ENCODE measurements around the gene OXNAD1.

OXNAD1 gene

DNA sequence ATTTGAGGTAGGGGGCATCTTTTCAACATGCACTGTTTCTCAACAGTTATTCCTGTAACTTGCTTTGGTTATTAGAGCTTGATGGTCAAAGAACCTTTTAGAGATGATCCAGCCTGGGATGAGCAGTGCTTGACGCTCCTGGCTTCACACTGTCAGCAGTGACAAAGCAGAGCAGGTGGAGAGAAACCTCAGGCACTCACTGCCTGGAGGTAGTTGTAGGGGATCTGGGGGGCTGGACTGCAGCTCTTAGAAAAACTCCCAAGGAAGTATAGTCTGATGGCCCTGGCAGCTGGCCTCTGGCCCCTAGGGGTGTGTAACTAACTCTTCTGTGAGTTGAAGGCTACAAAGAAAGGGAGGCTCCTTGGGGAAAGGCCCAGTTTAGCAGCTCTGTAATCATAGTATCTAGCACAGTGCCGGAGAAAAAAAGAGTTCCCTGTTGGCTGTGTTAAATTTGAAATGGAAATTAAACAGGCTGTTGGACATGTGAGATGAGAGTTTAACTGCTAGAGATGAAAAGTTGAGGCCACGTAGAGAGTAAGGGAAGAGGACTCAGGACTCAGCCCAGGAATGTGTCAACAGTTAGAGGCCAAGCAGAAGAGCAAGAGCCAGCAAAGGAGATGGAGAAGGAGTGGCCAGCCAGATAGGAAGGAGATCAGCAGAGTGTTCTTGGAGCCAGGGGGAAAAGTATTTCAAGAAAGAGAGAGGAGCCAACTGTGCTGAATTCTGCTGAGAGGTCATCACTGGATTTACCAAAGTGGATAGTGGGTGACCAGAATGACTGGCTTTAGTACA, 14.2 kb downstream of the OXNAD1 start:
- no peak for DNase-seq (ENCODE audit: low read depth in 2 of 2)

DNA sequence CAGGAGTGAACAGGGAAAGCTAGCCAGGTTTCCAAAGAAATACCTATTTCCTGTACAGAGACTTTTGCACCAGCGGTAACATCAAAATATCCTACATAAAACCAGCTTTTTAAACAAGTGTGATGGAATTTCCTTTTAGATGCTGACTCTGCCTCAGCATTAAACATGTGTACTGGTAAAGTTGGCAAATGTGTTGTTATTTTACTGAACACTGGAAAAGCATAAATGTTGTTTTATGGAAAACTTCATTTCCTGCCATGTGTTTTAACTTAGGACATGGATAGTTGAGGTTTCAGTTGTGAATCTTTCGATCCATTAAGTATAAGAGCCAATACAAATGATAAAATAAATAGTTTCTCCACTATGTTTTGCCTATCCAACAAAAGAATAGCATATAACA, 15.7 kb downstream of the OXNAD1 start:
- no peak for DNase-seq (ENCODE audit: low read depth in 2 of 2)

DNA sequence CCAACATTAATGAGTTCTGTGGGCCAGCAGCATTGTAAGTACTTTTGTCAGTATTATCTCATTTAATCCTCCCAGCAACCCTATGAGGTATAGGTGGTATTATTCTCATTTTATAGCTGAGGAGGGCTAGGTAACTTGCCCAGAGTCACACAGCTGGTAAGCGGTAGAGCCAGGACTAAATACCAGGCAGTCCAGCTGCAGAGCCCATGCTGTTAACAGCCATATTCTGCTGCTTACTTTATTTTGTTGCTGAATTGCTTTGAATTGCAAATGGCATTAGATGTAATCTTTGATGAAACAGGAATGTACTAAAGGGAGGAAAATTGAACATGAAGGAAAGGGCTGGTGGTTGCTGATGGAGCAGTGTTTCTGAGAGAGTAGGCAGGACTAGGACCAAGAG, 19.6 kb downstream of the OXNAD1 start:
- DNase-seq (ENCODE audit: low read depth in 2 of 2), result no peak

DNA sequence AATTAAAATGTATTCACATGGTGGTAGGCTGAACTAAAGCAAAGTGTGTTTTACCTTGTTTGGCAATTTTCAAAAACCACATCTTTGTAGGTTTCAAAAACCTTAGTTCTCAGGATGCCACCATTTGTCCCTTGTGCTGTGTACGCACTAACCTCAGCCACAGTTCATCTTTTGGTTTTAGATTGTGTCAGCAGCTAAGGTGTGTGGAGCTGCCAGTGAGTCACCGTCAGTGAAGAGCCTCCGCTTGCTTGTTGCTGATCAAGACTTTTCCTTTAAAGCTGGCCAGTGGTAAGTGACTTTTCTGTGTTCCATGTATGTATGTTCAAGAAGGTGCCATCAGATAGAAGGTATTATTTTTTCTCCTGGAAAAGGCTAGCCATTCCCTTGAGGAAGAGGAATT, 21.1 kb downstream of the OXNAD1 start:
- peak in 1 of 2 donors; percentile 51 for DNase-seq (ENCODE audit: low read depth in 2 of 2)

DNA sequence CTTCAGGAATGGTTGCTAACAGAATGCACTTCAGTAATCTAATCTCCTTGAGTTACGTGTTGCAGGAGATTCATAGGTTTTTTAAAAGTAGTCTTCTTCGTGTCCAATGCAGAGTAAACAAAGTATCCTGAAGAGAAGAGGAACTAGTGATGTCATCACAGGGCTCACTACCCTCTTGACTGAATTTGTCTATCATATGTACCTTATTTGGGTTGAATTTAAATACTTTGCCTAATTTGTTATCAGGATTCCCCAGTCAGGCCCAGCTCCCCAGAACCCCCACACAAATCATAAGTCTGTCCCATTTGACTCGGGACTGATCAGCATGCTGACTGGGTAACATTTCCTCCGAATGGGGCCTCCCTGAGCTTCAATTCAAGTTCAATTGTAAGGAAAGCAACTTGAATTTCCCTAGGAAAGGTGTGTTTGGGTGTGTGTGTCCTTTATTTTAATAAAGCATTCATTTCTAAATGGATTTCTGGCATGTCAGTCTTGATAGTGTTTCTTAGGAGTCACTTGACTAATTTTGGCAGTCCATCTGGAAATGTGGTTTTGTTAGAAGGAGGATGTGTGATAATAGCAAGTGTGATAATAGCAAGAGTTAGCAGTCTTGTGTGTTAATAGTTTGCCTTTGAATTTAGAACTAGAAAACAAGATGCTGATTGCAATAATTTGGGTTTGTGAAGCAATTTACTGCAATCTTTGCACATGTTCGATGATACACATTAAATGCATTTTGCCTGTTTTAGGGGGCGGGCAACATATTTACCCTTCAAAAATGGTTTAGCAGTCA, 21.9 kb downstream of the OXNAD1 start:
- no peak for DNase-seq (ENCODE audit: low read depth in 2 of 2)

DNA sequence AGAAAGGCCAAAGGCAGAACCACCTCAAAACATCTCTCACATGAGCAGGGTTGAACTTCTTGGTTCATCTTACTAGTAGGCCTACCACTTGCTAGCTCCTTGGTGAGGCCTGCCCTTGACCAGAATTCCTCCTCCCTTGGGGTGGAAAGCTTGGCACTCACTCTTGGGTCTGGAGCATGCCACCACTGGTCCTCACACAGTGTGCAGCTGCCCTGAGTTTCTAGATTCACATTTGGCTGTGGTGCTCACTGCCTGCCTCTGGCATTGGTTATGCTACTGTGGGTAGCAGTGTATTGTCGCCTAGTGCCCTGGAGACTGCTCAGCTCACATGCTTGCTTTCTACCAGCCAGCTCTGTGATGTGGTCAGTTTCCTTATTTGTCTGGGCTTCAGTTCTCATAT, 23.7 kb downstream of the OXNAD1 start:
- no peak for DNase-seq (ENCODE audit: low read depth in 2 of 2)

DNA sequence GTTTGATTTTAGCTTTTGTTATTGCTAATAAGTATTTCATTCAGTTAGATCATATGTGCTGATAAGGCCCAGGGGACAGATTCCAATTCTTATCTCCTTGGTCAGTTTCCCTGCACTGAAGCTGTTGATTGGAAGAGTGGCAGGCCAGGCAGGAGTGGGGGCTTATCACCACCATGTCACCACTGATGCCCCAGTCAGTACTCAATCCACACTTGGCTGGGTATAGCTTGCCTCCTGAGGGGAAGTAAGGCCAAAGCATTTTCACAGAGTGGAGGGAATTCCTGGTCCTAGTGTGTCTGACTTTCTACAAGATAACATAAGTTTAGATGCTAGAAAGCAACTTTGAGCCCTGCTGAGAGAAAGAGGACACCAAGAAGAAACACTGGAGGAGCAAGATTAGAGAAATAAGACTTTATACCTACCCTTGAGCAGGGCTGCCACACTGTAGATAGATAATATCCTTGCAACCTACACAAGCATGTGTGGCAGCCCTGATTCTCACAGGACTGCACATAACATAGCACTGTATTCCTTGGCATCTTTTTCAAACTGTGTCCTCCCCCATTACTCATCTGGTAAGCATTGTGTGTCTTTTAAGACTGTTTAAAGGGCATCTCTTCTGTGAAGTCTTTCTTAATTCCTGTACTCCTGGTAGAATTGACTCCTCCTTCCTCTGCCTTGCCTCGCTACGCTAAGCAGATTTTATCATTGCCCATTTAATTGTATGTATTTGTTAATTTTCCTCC, 24.3 kb downstream of the OXNAD1 start:
- no peak for DNase-seq (ENCODE audit: low read depth in 2 of 2)

DNA sequence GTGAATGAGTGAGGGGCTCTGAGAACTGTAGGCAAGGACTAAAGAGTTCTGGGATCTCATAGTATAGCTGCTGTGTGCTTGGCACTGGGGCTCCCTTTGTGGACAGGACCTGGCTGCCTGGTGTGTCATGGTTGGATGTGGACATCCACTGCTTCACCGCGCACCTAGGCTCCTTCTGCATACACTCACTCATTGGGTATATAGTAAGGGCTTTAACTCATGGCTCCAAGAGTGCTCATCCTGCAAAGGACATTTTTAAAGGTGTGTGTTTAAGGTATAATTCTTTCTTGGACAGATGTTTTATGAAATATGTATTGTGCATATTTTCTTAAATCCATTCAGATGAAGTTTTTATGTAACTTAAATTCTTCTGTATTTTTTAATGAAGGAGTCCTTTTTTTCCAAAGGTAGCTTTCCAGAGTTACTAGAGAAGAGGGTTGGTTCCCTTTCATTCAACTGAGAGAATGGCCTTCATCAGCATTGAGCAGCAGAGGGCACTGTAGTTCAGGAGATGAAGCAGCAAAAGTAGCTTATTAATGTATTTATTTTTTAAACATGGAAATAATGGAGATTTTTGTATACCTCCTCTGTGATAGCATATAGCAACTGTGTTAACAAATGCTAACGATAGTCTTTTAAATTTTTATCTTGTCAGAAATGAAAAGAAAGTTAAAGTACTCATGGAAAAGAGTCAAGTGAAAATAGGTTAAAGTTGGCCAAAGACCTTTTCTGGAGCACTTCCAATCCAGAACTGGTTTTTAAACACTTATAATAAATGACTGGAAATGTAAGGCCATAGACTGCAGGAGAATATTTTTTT, 25.2 kb downstream of the OXNAD1 start:
- no peak for DNase-seq (ENCODE audit: low read depth in 2 of 2)

DNA sequence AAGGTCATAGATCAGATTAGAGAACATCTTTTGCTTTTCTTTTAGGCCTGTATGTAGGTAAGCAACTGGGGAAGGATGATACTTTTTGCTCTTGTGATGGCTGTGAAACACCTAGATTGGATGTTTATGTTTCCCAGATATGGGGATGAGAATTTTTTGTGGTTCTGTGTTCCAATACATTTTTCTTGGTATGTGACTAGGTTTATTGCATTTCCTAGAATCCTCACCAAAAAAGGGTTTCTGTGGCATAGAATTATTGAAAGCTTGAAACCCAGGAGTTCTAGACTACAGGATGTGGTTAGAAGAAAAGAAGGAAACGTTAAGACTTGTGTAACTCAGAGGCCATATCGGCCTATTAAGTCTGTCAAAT, 25.8 kb downstream of the OXNAD1 start:
- no peak for DNase-seq (ENCODE audit: low read depth in 2 of 2)

DNA sequence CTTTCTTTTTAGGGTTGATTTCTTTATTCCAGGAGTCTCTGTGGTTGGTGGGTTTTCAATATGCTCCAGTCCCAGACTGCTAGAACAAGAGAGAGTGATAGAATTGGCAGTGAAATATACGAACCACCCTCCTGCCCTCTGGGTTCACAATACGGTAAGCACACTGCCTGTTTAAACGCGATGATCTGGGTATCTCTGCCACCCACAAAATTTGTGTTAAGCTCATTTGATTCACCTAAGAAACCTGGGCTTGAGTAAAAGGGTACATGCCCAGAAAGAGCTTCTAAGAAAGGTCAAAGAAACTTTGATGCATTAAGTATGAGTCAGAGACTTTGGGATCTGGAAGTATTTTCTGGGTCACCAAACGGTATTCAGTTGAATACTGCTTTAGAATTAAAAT, 29.8 kb downstream of the OXNAD1 start:
- no peak for DNase-seq (ENCODE audit: low read depth in 2 of 2)

DNA sequence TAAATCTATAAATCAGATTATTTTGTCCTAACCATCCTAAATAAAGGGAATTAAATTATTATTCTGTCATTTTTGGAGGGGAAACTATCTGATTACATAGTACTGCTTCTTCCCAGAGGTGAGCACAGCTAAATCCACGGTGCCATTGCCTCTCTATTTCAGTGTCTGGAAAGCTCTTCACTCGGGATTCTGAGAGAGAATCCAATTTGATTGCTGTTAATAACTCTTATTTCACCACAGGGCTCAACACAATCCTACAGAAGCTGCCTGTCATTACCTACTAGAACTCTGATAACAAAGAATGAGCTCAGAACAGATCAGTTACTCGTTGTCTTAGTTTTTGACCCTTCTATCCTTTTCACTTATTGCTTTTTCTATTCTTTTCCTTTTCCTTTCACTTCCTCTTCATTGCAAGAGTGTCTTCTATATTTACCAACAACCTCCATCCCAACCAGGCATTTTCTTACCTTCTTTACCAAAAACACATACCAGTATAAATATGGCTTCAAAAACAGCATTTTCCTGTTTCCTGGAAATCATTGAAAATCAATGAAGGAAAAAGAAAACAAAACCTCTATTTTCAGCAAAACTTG, 30.4 kb downstream of the OXNAD1 start:
- DNase-seq (ENCODE audit: low read depth in 2 of 2), result no peak

DNA sequence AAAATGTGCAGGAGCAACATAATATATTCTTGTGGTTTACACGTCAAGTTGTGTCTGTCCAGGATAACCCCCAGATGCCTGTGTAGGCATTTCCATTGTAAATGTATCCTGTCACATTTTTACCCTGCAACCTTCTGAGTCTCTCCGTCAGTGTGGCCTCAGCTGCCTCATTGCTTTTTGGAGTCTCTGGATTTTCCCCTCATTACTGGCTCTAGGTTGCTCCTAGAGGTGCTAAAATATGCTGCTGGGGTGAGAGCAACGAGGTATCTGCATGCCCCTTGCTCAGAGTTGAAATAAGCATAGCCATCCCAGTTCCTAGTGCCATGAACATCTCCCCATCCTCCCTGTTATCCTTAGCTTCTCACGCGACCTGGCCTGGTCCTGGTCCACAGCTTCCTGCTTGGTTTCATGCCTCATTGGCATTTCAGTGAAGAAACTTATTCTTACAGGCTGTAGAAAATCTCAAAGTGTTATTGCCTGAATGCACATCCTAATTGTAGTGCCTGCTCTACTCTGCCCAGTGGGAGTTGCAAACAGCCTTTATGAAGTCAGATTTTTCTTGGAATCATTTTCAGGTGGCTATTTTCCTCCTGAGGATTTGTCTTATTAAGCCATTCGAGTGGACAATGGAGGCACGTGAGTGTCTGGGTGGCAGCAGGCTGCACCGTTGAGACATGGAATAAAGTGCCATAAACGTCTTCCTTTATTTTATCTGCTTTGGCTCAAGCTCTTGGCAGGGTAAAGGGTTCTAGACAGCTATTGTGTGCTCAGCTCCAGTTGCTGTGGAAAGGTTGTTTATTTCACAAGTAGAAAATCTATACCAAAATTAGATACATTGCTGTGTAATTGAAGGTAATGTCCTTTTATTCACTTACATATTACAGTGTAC, 33.2 kb downstream of the OXNAD1 start:
- DNase-seq (ENCODE audit: low read depth in 2 of 2), result no peak

DNA sequence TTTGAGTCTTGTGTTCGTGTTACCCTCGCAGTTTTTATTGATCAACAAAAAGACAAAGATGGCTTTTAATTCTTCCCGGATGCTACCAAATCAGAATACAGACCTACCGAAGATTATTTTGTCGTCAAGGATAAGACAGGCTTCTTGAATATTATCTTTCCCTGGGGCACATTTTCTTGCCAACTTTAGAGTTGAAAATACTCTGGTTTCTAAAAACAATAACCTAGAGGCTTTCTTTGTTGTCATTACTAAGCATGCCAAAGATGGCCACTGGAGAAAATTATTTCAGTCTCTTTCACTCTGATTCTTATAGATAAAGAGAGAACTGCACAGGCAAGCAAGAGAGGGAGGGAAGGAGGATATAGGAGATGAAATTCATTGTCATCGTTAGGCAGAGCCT, 33.9 kb downstream of the OXNAD1 start:
- no peak for DNase-seq (ENCODE audit: low read depth in 2 of 2)

DNA sequence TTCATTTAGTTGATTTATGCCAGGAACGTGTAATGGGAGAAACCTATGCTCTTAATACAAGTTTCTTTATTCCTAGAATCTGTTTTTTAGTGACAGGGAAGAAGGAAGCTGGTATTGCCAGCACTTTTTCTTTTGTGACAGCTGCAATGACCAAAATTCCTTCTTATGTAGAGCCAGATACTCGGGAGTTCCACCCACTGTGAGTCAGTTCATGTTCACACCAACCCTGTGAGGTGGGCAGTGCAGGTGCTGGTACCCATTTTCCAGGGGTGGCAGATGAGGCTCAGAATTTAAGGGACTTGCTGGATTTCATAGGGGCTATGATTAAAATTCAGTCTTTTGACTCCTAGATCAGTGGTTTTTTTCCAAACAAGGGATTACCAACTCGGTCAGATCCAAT, 34.7 kb downstream of the OXNAD1 start:
- no peak for DNase-seq (ENCODE audit: low read depth in 2 of 2)

DNA sequence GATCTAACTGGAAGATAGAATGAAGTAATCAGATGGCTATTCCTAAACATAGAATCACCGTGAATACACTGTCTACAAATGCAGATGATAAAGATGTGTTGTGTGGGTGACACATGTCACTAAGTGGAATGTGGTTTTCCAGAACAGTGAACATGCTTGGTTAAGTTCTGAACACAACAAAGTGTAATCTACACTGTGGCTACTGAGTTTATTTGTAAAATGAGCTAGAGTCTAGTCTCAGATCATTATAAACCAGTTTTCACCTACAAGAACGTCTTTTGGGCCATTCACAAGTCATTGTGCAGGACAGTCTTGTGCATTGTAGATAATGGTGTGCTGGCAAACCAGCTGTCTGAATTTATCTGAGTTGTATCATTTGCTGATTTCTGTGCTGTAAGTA, 35.3 kb downstream of the OXNAD1 start:
- no peak for DNase-seq (ENCODE audit: low read depth in 2 of 2)

DNA sequence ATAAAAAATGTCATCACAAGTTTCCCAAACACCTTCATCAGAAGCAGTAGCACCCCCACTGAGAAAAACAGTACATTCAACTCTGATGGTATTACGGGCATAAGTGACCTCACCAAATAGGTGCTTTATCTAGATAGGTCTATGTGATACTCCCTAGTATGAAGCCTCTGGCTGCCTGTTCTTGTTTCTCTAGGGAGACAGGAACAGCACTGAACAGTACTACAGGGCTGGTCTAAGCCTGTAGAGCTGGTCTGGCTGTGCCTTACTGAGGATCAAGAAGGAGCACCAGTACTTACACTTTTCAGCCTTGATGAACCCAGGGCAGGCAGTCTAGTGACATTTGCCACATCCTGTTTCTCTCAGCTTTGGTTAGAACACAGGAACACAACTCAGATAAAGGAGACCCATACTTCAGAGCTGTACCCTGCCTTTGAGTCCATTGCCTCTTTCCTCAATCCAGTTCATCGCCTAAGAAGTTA, 35.9 kb downstream of the OXNAD1 start:
- no peak for DNase-seq (ENCODE audit: low read depth in 2 of 2)

DNA sequence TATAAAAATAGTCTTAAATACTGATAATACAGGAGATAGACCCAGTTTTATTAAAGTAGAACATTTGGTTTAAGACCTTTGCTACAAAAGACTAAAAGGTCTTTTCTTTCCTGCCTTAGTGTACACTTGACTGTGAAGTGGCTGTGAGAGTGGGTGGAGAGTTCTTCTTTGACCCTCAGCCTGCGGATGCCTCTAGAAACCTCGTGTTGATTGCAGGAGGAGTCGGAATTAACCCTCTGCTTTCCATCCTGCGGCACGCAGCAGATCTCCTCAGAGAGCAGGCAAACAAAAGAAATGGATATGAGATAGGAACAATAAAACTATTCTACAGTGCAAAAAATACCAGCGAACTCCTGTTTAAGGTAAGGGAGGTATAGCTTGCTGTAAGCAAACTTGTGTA, 36.5 kb downstream of the OXNAD1 start:
- no peak for DNase-seq (ENCODE audit: low read depth in 2 of 2)

DNA sequence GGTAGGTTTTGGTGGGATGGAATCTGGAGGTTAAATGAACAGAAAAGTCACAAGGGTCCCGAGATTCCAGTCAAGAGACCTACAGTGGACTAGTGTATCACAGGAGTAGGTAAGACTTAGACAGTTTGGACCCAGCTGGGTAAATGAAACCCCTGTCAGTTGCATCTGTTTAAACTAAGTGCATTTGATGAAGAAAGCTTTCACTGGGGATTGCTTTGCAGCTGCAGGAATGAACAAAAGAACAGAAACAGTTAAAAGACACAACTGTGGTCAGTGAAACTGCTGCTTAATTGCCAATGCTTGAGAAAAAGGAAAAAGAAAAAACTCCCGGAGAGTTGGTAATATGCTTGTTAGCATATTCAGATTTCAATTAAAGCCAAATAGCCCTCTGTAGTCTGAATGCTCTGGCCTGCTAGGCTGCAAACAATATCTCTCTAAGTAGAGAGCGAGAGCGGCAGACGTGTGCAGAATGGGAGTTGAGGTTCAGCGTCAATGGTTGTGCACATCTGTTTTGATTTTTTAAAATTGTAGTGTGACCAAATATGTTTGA, 37.1 kb downstream of the OXNAD1 start:
- DNase-seq (ENCODE audit: low read depth in 2 of 2), result no peak

DNA sequence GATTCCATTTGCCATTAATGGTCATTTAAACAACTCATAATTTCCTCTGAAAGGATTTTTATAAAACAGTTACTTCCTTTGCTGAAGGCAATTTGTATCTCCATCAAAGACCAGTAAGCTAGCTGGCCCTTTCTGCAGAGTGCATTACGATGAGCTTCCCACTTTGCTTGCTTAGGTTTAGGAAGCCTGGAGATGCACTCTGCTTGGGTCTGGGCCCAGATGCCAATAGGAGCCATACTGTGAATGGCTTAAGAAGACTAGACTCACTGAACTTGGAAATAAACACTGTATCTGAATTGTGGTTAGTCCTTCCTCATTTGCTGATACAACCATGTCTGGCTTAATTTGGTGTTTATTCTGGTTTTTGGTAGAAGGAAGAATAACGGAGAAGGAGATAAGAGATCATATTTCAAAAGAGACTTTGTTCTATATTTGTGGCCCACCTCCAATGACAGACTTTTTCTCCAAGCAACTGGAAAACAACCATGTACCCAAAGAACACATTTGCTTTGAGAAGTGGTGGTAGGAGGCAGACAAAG, 38.1 kb downstream of the OXNAD1 start:
- DNase-seq (ENCODE audit: low read depth in 2 of 2), result no peak
